MM.1S (cell line): ENCODE data around the gene SP1.

Source experiments
- EZH2 ChIP-seq: fragments of 300-600 bp; sonication (generic); optimal IDR thresholded peaks from 2 replicates; pipeline ENCODE3; 2017; ENCODE audit warnings: low read depth, mild to moderate bottlenecking, antibody characterized with exemption, low read length, mixed read lengths
- TF ChIP-seq, protein P1 (sequence below): fragments of 300-600 bp; sonication (generic); IDR thresholded peaks from 2 replicates; pipeline ENCODE4 v1.5.1; 2016; ENCODE audit warnings: antibody characterized with exemption, low read length, mixed read lengths

DNA sequence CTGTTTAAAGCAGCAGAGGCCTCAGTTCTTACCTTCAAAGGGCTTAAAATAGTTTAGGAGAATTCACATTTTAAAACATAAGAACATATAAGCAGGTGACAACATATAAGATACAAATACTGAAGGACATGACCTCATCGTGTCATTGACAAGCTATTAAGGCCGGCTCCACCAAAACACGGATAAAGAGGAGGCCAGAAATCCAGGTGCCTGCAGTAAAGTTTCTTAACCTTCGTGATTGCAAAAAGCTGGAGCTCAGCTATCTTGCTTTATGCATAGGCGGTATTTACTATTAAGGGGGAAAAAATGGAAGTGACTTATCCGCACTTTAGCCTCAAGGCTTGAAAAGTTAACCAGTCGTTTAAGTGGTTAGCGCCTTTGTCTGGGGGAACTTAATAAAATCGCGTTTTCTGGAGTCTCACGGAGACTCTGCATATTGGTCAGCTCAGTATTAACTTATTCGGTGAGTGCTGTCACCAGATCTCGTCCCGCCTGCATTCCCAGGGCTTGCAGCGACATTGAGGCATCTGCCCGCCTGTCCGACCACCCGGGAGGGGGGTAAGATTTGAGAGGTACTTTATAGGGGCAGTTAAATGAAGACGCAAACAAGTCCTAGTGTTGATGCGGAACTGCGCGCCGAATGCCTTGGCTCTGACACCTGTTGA is 1.1 kb upstream of the SP1 start:
- TF ChIP-seq EZH2 = no peak
- TF ChIP-seq, protein P1, sequence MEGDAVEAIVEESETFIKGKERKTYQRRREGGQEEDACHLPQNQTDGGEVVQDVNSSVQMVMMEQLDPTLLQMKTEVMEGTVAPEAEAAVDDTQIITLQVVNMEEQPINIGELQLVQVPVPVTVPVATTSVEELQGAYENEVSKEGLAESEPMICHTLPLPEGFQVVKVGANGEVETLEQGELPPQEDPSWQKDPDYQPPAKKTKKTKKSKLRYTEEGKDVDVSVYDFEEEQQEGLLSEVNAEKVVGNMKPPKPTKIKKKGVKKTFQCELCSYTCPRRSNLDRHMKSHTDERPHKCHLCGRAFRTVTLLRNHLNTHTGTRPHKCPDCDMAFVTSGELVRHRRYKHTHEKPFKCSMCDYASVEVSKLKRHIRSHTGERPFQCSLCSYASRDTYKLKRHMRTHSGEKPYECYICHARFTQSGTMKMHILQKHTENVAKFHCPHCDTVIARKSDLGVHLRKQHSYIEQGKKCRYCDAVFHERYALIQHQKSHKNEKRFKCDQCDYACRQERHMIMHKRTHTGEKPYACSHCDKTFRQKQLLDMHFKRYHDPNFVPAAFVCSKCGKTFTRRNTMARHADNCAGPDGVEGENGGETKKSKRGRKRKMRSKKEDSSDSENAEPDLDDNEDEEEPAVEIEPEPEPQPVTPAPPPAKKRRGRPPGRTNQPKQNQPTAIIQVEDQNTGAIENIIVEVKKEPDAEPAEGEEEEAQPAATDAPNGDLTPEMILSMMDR = no peak
